Liver (tissue), 9 donors: ENCODE results near the gene C10orf71. TPM values are rescaled to one million over a fixed set of nuclear protein-coding genes. Genes with fewer than 3 reads are reported as not detected.

Experiments
- DNase-seq: peaks from one replicate; pipeline ENCODE4 v3.0.0-alpha.2; 2017; ENCODE audit warnings: low spot score
- H3K27ac ChIP-seq, 2 donors: one replicate each; pipeline ENCODE4 v1.7.0; 2013; ENCODE audit warnings: inconsistent platforms in 2 of 2, low read length in 2 of 2, control low read depth in 1 of 2, low read depth in 1 of 2, mild to moderate bottlenecking in 1 of 2
- H3K27me3 ChIP-seq, 4 donors: one replicate each; pipeline versions ENCODE4 v1.6.1 to v1.7.0; 2013; ENCODE audit warnings: low read length in 3 of 4, inconsistent platforms in 1 of 4, mild to moderate bottlenecking in 1 of 4, moderate library complexity in 1 of 4; ENCODE audit not compliant: control insufficient read depth in 4 of 4, insufficient read depth in 4 of 4
- H3K36me3 ChIP-seq, 4 donors: one replicate each; pipeline versions ENCODE4 v1.6.1 to v1.7.0; 2013; ENCODE audit warnings: low read length in 3 of 4, mild to moderate bottlenecking in 3 of 4, low read depth in 1 of 4, moderate library complexity in 1 of 4; ENCODE audit not compliant: control insufficient read depth in 4 of 4, insufficient read depth in 3 of 4
- H3K4me1 ChIP-seq, 4 donors: one replicate each; pipeline versions ENCODE4 v1.6.1 to v1.7.0; 2013; ENCODE audit warnings: low read length in 3 of 4, mild to moderate bottlenecking in 3 of 4, moderate library complexity in 1 of 4; ENCODE audit not compliant: control insufficient read depth in 4 of 4, insufficient read depth in 4 of 4
- H3K4me3 ChIP-seq, 3 donors: one replicate each; pipeline versions ENCODE4 v1.6.1 to v1.7.0; 2013; ENCODE audit warnings: low read length in 3 of 3, control low read depth in 1 of 3, low read depth in 1 of 3, mild to moderate bottlenecking in 1 of 3
- H3K9ac ChIP-seq, 2 donors: one replicate each; pipeline ENCODE4 v1.7.0; 2013; ENCODE audit warnings: low read length in 2 of 2, mild to moderate bottlenecking in 2 of 2, moderate library complexity in 2 of 2, control low read depth in 1 of 2, low read depth in 1 of 2
- H3K9me3 ChIP-seq, 4 donors: one replicate each; pipeline versions ENCODE4 v1.6.1 to v1.7.0; 2013; ENCODE audit warnings: low read length in 3 of 4; ENCODE audit not compliant: control insufficient read depth in 4 of 4
- EGR1 ChIP-seq, 2 donors: IDR thresholded peaks; 2 replicates each; pipeline ENCODE4 v1.6.1; 2016 to 2018; ENCODE audit warnings: antibody characterized with exemption in 2 of 2, low read depth in 2 of 2
- FOXA1 ChIP-seq: IDR thresholded peaks from 2 replicates; pipeline ENCODE4 v1.6.1; 2016; ENCODE audit warnings: antibody characterized with exemption
- FOXA2 ChIP-seq: IDR thresholded peaks from 2 replicates; pipeline ENCODE4 v1.6.1; 2016; ENCODE audit warnings: antibody characterized with exemption
- GABPA ChIP-seq, 2 donors: IDR thresholded peaks in 1 of 2; conservative IDR thresholded peaks in 1 of 2; 2 replicates each; pipeline ENCODE4 v1.6.1; 2016; ENCODE audit warnings: antibody characterized with exemption in 2 of 2, mild to moderate bottlenecking in 1 of 2, moderate library complexity in 1 of 2
- HNF4A ChIP-seq, 2 donors: conservative IDR thresholded peaks; 2 replicates each; pipeline ENCODE4 v1.6.1; 2016; ENCODE audit warnings: antibody characterized with exemption in 2 of 2, mild to moderate bottlenecking in 2 of 2
- HNF4G ChIP-seq: IDR thresholded peaks from 2 replicates; pipeline ENCODE4 v1.6.1; 2016; ENCODE audit warnings: antibody characterized with exemption
- JUND ChIP-seq, 2 donors: IDR thresholded peaks; 2 replicates each; pipeline ENCODE4 v1.6.1; 2016; ENCODE audit warnings: antibody characterized with exemption in 2 of 2
- NR2F2 ChIP-seq: IDR thresholded peaks from 2 replicates; pipeline ENCODE4 v1.6.1; 2016; ENCODE audit warnings: antibody characterized with exemption
- RAD21 ChIP-seq, 2 donors: IDR thresholded peaks; 2 replicates each; pipeline ENCODE4 v1.6.1; 2016; ENCODE audit warnings: antibody characterized with exemption in 2 of 2, mild to moderate bottlenecking in 2 of 2
- RXRA ChIP-seq, 2 donors: IDR thresholded peaks; 2 replicates each; pipeline ENCODE4 v1.6.1; 2017 to 2018; ENCODE audit warnings: antibody characterized with exemption in 2 of 2, mild to moderate bottlenecking in 1 of 2
- SP1 ChIP-seq: IDR thresholded peaks from 2 replicates; pipeline ENCODE4 v1.6.1; 2018; ENCODE audit warnings: antibody characterized with exemption, mild to moderate bottlenecking
- TAF1 ChIP-seq: conservative IDR thresholded peaks from 2 replicates; pipeline ENCODE4 v1.6.1; 2016; ENCODE audit warnings: antibody characterized with exemption, mild to moderate bottlenecking
- YY1 ChIP-seq: IDR thresholded peaks from 2 replicates; pipeline ENCODE4 v1.6.1; 2016; ENCODE audit warnings: antibody characterized with exemption, mild to moderate bottlenecking
- WGBS: extraction: QIAGEN DNeasy Blood & Tissue Kit; methylation state at CpG from one replicate; pipeline ENCODE4 v1.1.7; 2013; 5-methylcytosine and 5-hydroxymethylcytosine counted together
- polyA plus RNA-seq, 2 donors: library from polyadenylated mRNA; stranded (reverse) in 1 of 2; unstranded in 1 of 2; fragments of 200-250 nt in 1 of 2; fragments of >200 nt in 1 of 2; fragmentation: Nextera tagmentation in 1 of 2; extraction: Ambion mirVana in 1 of 2; gene quantifications; one replicate each; pipeline versions ENCODE4 v1.2.1 to v1.2.3, GENCODE V29; 2013 to 2015
- total RNA-seq, 2 donors: library from RNA; depleted of rRNA; stranded (reverse); fragments of >200 nt; gene quantifications; one replicate each; pipeline ENCODE4 v1.2.3, GENCODE V29; 2014
- TF ChIP-seq, protein P1 (sequence below): IDR thresholded peaks from 2 replicates; pipeline ENCODE4 v1.6.1; 2016; ENCODE audit warnings: antibody characterized with exemption, mild to moderate bottlenecking
- TF ChIP-seq, protein P2 (sequence below): IDR thresholded peaks from 2 replicates; pipeline ENCODE4 v1.6.1; 2016; ENCODE audit warnings: antibody characterized with exemption
- TF ChIP-seq, protein P3 (sequence below): IDR thresholded peaks from 2 replicates; pipeline ENCODE4 v1.6.1; 2016; ENCODE audit warnings: antibody characterized with exemption
- TF ChIP-seq, protein P4 (sequence below): IDR thresholded peaks from 2 replicates; pipeline ENCODE4 v1.6.1; 2016; ENCODE audit warnings: antibody characterized with exemption
- TF ChIP-seq, protein P5 (sequence below): fragments of 150-350 bp; IDR thresholded peaks from 2 replicates; pipeline ENCODE4 v1.5.1; 2017; ENCODE audit warnings: improper control_type of control experiment, low read depth, low read length; ENCODE audit not compliant: missing input control
- donor health status: healthy.
- donor health status: healthy.
- donor health status: healthy.
- donor health status: healthy.
- donor health status: healthy.

Gene C10orf71
- total and polyA plus RNA-seq, 4 donors, result 0.03 TPM; not detected in 3

DNA sequence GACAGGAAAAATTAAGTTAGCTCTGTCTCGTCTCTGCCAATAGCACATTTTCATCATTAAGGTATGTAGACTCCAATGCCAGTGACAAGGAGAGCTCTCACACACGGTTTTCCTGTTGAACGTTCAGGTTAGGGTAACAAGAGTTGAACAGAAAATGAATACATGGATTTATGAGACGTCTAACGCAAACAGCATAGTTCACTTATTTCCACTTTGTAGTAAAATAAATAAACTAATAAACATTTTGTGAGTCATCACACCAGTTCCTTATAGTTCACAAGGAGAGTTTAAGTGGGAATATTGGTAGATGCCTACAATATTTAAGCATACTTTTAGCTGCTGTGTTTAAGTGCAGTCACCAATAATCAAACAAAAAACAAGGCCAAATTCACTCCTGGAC lies 75.8 kb downstream of the C10orf71 start:
- WGBS, result 74% methylated on average over 5 of the region's 5 CpGs
- TF ChIP-seq NR2F2 (no peak), TAF1 (no peak), RXRA (IDR thresholded peaks at IDR 0.05) (no peak), GABPA (IDR thresholded peaks at IDR 0.05 in 1 of 2, conservative IDR thresholded peaks at IDR 0.05 in 1 of 2) (no peak), HNF4A (conservative IDR thresholded peaks at IDR 0.05) (no peak), EGR1 (IDR thresholded peaks at IDR 0.05; ENCODE audit: low read depth in 2 of 2) (no peak), YY1 (no peak), FOXA2 (no peak), HNF4G (no peak), SP1 (no peak), FOXA1 (no peak), JUND (IDR thresholded peaks at IDR 0.05) (no peak), RAD21 (IDR thresholded peaks at IDR 0.05) (no peak)
- TF ChIP-seq, protein P1, sequence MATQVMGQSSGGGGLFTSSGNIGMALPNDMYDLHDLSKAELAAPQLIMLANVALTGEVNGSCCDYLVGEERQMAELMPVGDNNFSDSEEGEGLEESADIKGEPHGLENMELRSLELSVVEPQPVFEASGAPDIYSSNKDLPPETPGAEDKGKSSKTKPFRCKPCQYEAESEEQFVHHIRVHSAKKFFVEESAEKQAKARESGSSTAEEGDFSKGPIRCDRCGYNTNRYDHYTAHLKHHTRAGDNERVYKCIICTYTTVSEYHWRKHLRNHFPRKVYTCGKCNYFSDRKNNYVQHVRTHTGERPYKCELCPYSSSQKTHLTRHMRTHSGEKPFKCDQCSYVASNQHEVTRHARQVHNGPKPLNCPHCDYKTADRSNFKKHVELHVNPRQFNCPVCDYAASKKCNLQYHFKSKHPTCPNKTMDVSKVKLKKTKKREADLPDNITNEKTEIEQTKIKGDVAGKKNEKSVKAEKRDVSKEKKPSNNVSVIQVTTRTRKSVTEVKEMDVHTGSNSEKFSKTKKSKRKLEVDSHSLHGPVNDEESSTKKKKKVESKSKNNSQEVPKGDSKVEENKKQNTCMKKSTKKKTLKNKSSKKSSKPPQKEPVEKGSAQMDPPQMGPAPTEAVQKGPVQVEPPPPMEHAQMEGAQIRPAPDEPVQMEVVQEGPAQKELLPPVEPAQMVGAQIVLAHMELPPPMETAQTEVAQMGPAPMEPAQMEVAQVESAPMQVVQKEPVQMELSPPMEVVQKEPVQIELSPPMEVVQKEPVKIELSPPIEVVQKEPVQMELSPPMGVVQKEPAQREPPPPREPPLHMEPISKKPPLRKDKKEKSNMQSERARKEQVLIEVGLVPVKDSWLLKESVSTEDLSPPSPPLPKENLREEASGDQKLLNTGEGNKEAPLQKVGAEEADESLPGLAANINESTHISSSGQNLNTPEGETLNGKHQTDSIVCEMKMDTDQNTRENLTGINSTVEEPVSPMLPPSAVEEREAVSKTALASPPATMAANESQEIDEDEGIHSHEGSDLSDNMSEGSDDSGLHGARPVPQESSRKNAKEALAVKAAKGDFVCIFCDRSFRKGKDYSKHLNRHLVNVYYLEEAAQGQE, result no peak
- TF ChIP-seq, protein P2, sequence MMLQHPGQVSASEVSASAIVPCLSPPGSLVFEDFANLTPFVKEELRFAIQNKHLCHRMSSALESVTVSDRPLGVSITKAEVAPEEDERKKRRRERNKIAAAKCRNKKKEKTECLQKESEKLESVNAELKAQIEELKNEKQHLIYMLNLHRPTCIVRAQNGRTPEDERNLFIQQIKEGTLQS, result no peak
- TF ChIP-seq, protein P3, sequence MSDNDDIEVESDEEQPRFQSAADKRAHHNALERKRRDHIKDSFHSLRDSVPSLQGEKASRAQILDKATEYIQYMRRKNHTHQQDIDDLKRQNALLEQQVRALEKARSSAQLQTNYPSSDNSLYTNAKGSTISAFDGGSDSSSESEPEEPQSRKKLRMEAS, result no peak
- TF ChIP-seq, protein P4, sequence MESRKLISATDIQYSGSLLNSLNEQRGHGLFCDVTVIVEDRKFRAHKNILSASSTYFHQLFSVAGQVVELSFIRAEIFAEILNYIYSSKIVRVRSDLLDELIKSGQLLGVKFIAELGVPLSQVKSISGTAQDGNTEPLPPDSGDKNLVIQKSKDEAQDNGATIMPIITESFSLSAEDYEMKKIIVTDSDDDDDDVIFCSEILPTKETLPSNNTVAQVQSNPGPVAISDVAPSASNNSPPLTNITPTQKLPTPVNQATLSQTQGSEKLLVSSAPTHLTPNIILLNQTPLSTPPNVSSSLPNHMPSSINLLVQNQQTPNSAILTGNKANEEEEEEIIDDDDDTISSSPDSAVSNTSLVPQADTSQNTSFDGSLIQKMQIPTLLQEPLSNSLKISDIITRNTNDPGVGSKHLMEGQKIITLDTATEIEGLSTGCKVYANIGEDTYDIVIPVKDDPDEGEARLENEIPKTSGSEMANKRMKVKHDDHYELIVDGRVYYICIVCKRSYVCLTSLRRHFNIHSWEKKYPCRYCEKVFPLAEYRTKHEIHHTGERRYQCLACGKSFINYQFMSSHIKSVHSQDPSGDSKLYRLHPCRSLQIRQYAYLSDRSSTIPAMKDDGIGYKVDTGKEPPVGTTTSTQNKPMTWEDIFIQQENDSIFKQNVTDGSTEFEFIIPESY, result no peak
- TF ChIP-seq, protein P5, sequence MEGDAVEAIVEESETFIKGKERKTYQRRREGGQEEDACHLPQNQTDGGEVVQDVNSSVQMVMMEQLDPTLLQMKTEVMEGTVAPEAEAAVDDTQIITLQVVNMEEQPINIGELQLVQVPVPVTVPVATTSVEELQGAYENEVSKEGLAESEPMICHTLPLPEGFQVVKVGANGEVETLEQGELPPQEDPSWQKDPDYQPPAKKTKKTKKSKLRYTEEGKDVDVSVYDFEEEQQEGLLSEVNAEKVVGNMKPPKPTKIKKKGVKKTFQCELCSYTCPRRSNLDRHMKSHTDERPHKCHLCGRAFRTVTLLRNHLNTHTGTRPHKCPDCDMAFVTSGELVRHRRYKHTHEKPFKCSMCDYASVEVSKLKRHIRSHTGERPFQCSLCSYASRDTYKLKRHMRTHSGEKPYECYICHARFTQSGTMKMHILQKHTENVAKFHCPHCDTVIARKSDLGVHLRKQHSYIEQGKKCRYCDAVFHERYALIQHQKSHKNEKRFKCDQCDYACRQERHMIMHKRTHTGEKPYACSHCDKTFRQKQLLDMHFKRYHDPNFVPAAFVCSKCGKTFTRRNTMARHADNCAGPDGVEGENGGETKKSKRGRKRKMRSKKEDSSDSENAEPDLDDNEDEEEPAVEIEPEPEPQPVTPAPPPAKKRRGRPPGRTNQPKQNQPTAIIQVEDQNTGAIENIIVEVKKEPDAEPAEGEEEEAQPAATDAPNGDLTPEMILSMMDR, result no peak
- Histone ChIP-seq H3K4me3 (no peak overlapping the region), H3K27me3 (peaks cover 0 to 5% (median 0%) of the 10 kb centered on the region in 4 donors), H3K27ac (no peak overlapping the region), H3K4me1 (no peaks in the 10 kb centered on the region), H3K9me3 (no peaks in the 10 kb centered on the region), H3K36me3 (no peaks in the 10 kb centered on the region), H3K9ac (no peak overlapping the region)
- no peak for DNase-seq
